HepG2 (cell line): ENCODE data around the gene SAMD14. TPM values are rescaled to one million over a fixed set of nuclear protein-coding genes. Genes with fewer than 3 reads are reported as not detected.

Experiments
- AKAP8 ChIP-seq: sonication (generic); formaldehyde crosslinking; IDR thresholded peaks from 2 replicates; pipeline ENCODE4 v1.5.1; 2020; ENCODE audit warnings: mild to moderate bottlenecking, missing genetic modification reagents
- ATM ChIP-seq: fragments of 450-650 bp; IDR thresholded peaks from 2 replicates; pipeline ENCODE4 v1.7.1; 2017; ENCODE audit warnings: mild to moderate bottlenecking, borderline replicate concordance
- BRCA1 ChIP-seq: sonication (generic); formaldehyde crosslinking; IDR thresholded peaks from 2 replicates; pipeline ENCODE4 v1.4.0; 2020; ENCODE audit warnings: missing genetic modification reagents
- CHD2 ChIP-seq: IDR thresholded peaks from 2 replicates; pipeline ENCODE4 v1.6.1; 2011; ENCODE audit warnings: low read depth, low read length, improper control_type of control experiment
- ETV5 ChIP-seq: IDR thresholded peaks from 2 replicates; pipeline ENCODE4 v1.6.1; 2018; ENCODE audit warnings: missing biosample characterization, missing genetic modification reagents, inconsistent platforms, borderline replicate concordance
- HOMEZ ChIP-seq: IDR thresholded peaks from 2 replicates; pipeline ENCODE4 v1.6.1; 2016; ENCODE audit warnings: low read depth
- KDM6A ChIP-seq: IDR thresholded peaks from 2 replicates; pipeline ENCODE4 v1.6.1; 2016; ENCODE audit warnings: low read depth
- KLF6 ChIP-seq: IDR thresholded peaks from 2 replicates; pipeline ENCODE4 v1.8.0; 2016; ENCODE audit warnings: missing biosample characterization, missing genetic modification reagents
- MBNL3 ChIP-seq: fragments of 250-450 bp; sonication (Bioruptor Pico); conservative IDR thresholded peaks from 2 replicates; pipeline ENCODE4 v1.8.0; 2022; ENCODE audit warnings: mild to moderate bottlenecking, inconsistent platforms
- MXI1 ChIP-seq: IDR thresholded peaks from 3 replicates; pipeline ENCODE4 v1.6.1; 2012; ENCODE audit warnings: low read depth, low read length, inconsistent platforms, borderline replicate concordance
- MYC ChIP-seq: sonication (generic); formaldehyde crosslinking; IDR thresholded peaks from 2 replicates; pipeline ENCODE4 v1.9.0; 2021; ENCODE audit warnings: missing genetic modification reagents, borderline replicate concordance
- SAFB2 ChIP-seq: sonication (generic); formaldehyde crosslinking; IDR thresholded peaks from 2 replicates; pipeline ENCODE4 v1.5.1; 2020; ENCODE audit warnings: missing genetic modification reagents, low read depth, mild to moderate bottlenecking, borderline replicate concordance
- SCMH1 ChIP-seq: sonication (generic); formaldehyde crosslinking; IDR thresholded peaks from 2 replicates; pipeline ENCODE4 v1.9.0; 2021; ENCODE audit warnings: missing genetic modification reagents, mild to moderate bottlenecking, borderline replicate concordance
- SP1 ChIP-seq, 2 experiments: fragments of 450-650 bp in 1 of 2; sonication (generic) in 1 of 2; formaldehyde crosslinking in 1 of 2; IDR thresholded peaks; 2 replicates each; pipeline versions ENCODE4 v1.4.0 to v1.6.1; 2016 to 2020; ENCODE audit warnings: missing genetic modification reagents in 1 of 2
- U2AF1 ChIP-seq: fragments of 200-400 bp; formaldehyde crosslinking; optimal IDR thresholded peaks from 2 replicates; pipeline ENCODE3; 2017; ENCODE audit warnings: mild to moderate bottlenecking, low read depth, low read length
- ZNF343 ChIP-seq: sonication (generic); formaldehyde crosslinking; IDR thresholded peaks from 2 replicates; pipeline ENCODE4 v1.4.0; 2020; ENCODE audit warnings: mild to moderate bottlenecking, missing genetic modification reagents
- ZNF44 ChIP-seq: sonication (generic); formaldehyde crosslinking; IDR thresholded peaks from 2 replicates; pipeline ENCODE4 v1.5.1; 2020; ENCODE audit warnings: mild to moderate bottlenecking, missing genetic modification reagents
- ZNF503 ChIP-seq: sonication (generic); formaldehyde crosslinking; IDR thresholded peaks from 2 replicates; pipeline ENCODE4 v1.4.0; 2020; ENCODE audit warnings: missing genetic modification reagents
- ZNF512B ChIP-seq: sonication (generic); formaldehyde crosslinking; IDR thresholded peaks from 2 replicates; pipeline ENCODE4 v1.5.1; 2020; ENCODE audit warnings: missing genetic modification reagents, mild to moderate bottlenecking, borderline replicate concordance
- ZNF674 ChIP-seq: sonication (generic); formaldehyde crosslinking; IDR thresholded peaks from 2 replicates; pipeline ENCODE4 v1.5.0; 2020; ENCODE audit warnings: low read depth, mild to moderate bottlenecking, missing genetic modification reagents
- ZNF678 ChIP-seq: sonication (generic); formaldehyde crosslinking; IDR thresholded peaks from 2 replicates; pipeline ENCODE4 v1.4.0; 2020; ENCODE audit warnings: mild to moderate bottlenecking, missing genetic modification reagents
- ZNF737 ChIP-seq: sonication (generic); formaldehyde crosslinking; IDR thresholded peaks from 2 replicates; pipeline ENCODE4 v1.5.0; 2020; ENCODE audit warnings: missing genetic modification reagents, mild to moderate bottlenecking, borderline replicate concordance
- ZNF883 ChIP-seq: sonication (generic); formaldehyde crosslinking; IDR thresholded peaks from 2 replicates; pipeline ENCODE4 v1.5.1; 2020; ENCODE audit warnings: mild to moderate bottlenecking, missing genetic modification reagents; ENCODE audit errors: not compliant biosample characterization
- ZSCAN20 ChIP-seq: sonication (generic); formaldehyde crosslinking; IDR thresholded peaks from 2 replicates; pipeline ENCODE4 v1.4.0; 2020; ENCODE audit warnings: missing genetic modification reagents, mild to moderate bottlenecking, borderline replicate concordance
- polyA plus RNA-seq, 8 experiments: library from polyadenylated mRNA; depleted of rRNA in 3 of 8; stranded (reverse) in 7 of 8; unstranded in 1 of 8; fragments of >200 nt; fragmentation: Illumina TruSeq in 4 of 8; extraction: Trizol in 4 of 8; gene quantifications; 2 replicates each; pipeline versions ENCODE4 v1.2.1 to v1.2.3, GENCODE V29; 2011 to 2016; ENCODE audit warnings: low read depth in 4 of 8, missing spikeins in 1 of 8, mixed read lengths in 1 of 8; ENCODE audit not compliant: insufficient read depth in 1 of 8
- total RNA-seq, 5 experiments: library from RNA; depleted of rRNA; stranded (reverse); fragments of >200 nt; fragmentation: Illumina TruSeq; extraction: Trizol; gene quantifications; 2 replicates each; pipeline ENCODE4 v1.2.3, GENCODE V29; 2016; ENCODE audit warnings: low read depth in 1 of 5

The SAMD14 gene
- total and polyA plus RNA-seq, 2 of the 13 experiments (the other 11 are each of a cell fraction or from before 2014, with no cell fraction given): 0.07 to 0.22 TPM

GRCh38 chr17:50161023-50161910, 31.3 kb upstream of the SAMD14 start (continued):
- TF ChIP-seq SAFB2 (CRISPR knock-in tag) (no peak), U2AF1 (peak; percentile 75), CHD2 (no peak), ZNF503 (CRISPR knock-in tag) (no peak), SP1 (IDR thresholded peaks at IDR 0.05) (no peak), SP1 (CRISPR knock-in tag; IDR thresholded peaks at IDR 0.05) (peak; percentile 49; the same call in 1 of the 2 replicates), SCMH1 (no peak), ZNF343 (CRISPR knock-in tag) (no peak), KDM6A (CRISPR knock-in tag) (no peak), ZNF44 (CRISPR knock-in tag) (0 out of 2 replicates have a peak, but pooled peaks have one; percentile 24), ZNF737 (no peak), ZSCAN20 (CRISPR knock-in tag) (no peak), AKAP8 (no peak), BRCA1 (CRISPR knock-in tag) (no peak), MBNL3 (CRISPR knock-in tag) (no peak), ATM (no peak), MXI1 (peak; percentile 48; the same call in 1 of the 3 replicates), ETV5 (CRISPR knock-in tag) (no peak), MYC (CRISPR knock-in tag) (no peak), ZNF674 (CRISPR knock-in tag) (no peak), HOMEZ (peak; percentile 60; the same call in 1 of the 2 replicates), ZNF883 (CRISPR knock-in tag) (no peak), KLF6 (CRISPR knock-in tag) (0 out of 2 replicates have a peak, but pooled peaks have one; percentile 33), ZNF678 (no peak), ZNF512B (no peak)
